ENCODE measurements around the gene PTPRE.
A peak's percentile ranks its signal among the peaks of the same experiment; 100 is the strongest.

PTPRE gene

DNA sequence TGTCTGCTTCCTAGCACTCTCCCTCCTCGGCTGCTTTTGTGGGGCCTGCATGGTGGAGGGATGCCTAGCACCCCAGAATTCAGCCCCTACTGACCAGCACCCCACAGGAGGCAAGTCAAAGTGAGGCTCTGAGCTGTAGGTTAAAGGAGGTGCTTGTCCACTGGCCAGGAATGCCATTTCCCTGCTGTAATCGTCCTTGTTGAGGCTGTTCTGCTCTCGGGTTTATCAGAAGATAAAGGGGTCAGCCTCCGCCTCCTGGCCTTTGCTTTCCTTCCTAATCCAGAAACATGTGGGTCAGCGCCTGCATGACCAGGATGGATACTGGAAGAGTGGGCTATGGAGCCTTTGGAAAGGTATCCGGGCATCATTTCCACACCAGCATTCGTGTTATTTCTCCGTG, 120.4 kb downstream of the PTPRE start:
- no peaks in the 10 kb centered on the region for H3K36me3 ChIP-seq (ENCODE audit: insufficient read depth, low read length)
- H4K20me1 ChIP-seq (ENCODE audit: insufficient read depth, low read length, poor library complexity, severe bottlenecking), result no peaks in the 10 kb centered on the region
- H3F3A ChIP-seq (ENCODE audit: low read depth), result no peaks in the 10 kb centered on the region
- H3K9ac ChIP-seq (ENCODE audit: low read depth, low read length, poor library complexity, severe bottlenecking), result no peak overlapping the region
- peak overlapping the region; percentile 1 for H3K4me2 ChIP-seq (ENCODE audit: low read depth, low read length, poor library complexity, severe bottlenecking)
- H3K79me2 ChIP-seq (ENCODE audit: insufficient read depth, low read length), result no peaks in the 10 kb centered on the region
- H3K27me3 ChIP-seq (ENCODE audit: insufficient read depth, low read length, poor library complexity, severe bottlenecking), result no peaks in the 10 kb centered on the region
- peaks cover 16% of the 10 kb centered on the region for H3K4me1 ChIP-seq (ENCODE audit: insufficient read depth, low read length, poor library complexity, severe bottlenecking)
- no peaks in the 10 kb centered on the region for H3K9me3 ChIP-seq (ENCODE audit: insufficient read depth, low read depth, low read length)
- H3K9me2 ChIP-seq (replicated peaks; ENCODE audit: low read depth, low read length), result no peaks in the 10 kb centered on the region
- H2AFZ ChIP-seq (ENCODE audit: low read length), result no peak overlapping the region
- no peak for TF ChIP-seq CTCF (conservative IDR thresholded peaks at IDR 0.05; ENCODE audit: low read length)
- no peak for TF ChIP-seq EZH2phosphoT487 (IDR thresholded peaks at IDR 0.05; ENCODE audit: borderline replicate concordance)
- no peak overlapping the region for H3K4me3 ChIP-seq (ENCODE audit: low read length, poor library complexity, severe bottlenecking)

DNA sequence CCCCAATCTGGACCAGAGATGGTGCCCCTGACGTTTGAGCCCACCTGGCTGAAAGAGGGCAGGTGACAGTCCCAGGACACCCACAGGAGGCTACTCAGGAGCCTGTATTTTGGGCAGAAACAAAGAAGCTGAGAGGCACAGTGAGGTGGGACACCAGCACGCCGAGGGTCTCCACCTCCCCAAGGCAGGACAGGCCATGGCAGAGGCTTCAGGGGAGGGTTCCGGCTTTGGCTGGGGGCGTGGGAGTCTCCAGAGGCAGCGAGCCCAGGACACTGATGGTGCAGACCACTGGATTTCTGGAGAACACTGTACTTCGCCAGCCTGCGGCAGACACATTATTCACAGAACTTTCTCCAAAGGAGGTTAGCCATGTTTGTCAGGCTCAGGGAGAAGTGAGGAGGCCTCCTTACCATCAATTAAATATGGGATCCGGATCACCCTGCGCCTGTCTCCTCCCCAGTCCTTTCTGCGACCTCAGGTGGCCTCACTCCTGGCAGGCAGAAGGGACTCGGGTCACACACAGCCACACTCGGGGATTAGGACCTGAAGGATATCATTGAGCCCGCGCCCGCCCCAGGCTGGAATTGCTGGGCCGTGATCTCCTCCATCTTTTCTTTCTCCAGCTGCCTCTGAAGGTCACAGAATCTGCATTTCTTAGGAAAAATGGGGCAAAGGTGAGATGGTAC, 121.1 kb downstream of the PTPRE start:
- H4K20me1 ChIP-seq (ENCODE audit: insufficient read depth, low read length, poor library complexity, severe bottlenecking), result no peaks in the 10 kb centered on the region
- H2AFZ ChIP-seq (ENCODE audit: low read length), result no peak overlapping the region
- no peak overlapping the region for H3K4me2 ChIP-seq (ENCODE audit: low read depth, low read length, poor library complexity, severe bottlenecking)
- no peak for TF ChIP-seq EZH2phosphoT487 (IDR thresholded peaks at IDR 0.05; ENCODE audit: borderline replicate concordance)
- no peak for TF ChIP-seq CTCF (conservative IDR thresholded peaks at IDR 0.05; ENCODE audit: low read length)
- H3K27me3 ChIP-seq (ENCODE audit: insufficient read depth, low read length, poor library complexity, severe bottlenecking), result no peaks in the 10 kb centered on the region
- no peak overlapping the region for H3K9ac ChIP-seq (ENCODE audit: low read depth, low read length, poor library complexity, severe bottlenecking)
- no peak overlapping the region for H3K4me3 ChIP-seq (ENCODE audit: low read length, poor library complexity, severe bottlenecking)
- H3K4me1 ChIP-seq (ENCODE audit: insufficient read depth, low read length, poor library complexity, severe bottlenecking), result peaks cover 16% of the 10 kb centered on the region
- H3K79me2 ChIP-seq (ENCODE audit: insufficient read depth, low read length), result no peaks in the 10 kb centered on the region
- no peaks in the 10 kb centered on the region for H3K9me3 ChIP-seq (ENCODE audit: insufficient read depth, low read depth, low read length)
- H3F3A ChIP-seq (ENCODE audit: low read depth), result no peaks in the 10 kb centered on the region
- H3K9me2 ChIP-seq (replicated peaks; ENCODE audit: low read depth, low read length), result no peaks in the 10 kb centered on the region
- H3K36me3 ChIP-seq (ENCODE audit: insufficient read depth, low read length), result no peaks in the 10 kb centered on the region

DNA sequence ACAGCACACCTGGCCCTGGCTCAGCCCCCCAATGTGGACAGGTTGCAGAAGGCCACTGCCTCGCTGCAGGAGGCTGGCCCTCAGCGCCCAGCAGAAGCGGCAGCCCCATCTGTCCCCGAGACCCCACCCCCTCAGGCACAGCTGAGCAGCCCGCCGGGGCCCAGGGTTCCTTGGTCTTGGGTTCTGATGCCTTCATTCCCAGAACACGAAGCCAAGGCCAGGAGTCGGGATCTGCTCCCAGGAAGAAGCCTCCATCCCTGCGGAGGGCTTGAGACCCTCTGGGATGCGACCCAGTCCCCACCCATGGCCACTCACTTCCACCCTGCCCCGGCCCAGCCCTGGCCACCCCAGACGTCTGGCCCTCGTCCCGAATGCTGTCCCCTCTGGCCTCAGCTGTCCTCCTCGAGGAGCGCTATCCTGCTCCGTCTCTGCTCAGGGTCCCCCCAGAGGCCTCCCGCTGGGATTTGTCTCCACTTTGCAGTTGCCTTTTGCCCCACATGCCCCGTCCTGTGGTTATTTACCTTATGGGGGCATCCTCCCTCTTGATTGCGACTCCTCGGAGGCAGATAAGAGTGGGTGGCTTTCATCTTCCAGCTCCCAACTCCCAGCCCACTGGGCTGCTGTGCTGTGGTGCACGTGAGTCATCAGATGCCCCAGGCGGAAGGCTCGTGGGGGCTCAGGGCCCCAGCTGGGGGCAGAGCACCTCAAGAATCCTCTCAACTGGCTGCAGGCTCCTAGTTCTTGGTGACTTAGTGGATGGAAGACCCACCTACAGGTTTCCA, 121.8 kb downstream of the PTPRE start:
- no peaks in the 10 kb centered on the region for H3F3A ChIP-seq (ENCODE audit: low read depth)

More for the DNA sequence above, 121.8 kb downstream of the PTPRE start:
- H4K20me1 ChIP-seq (ENCODE audit: insufficient read depth, low read length, poor library complexity, severe bottlenecking), result no peaks in the 10 kb centered on the region
- no peak overlapping the region for H3K4me3 ChIP-seq (ENCODE audit: low read length, poor library complexity, severe bottlenecking)
- no peaks in the 10 kb centered on the region for H3K9me2 ChIP-seq (replicated peaks; ENCODE audit: low read depth, low read length)
- no peaks in the 10 kb centered on the region for H3K9me3 ChIP-seq (ENCODE audit: insufficient read depth, low read depth, low read length)
- H3K36me3 ChIP-seq (ENCODE audit: insufficient read depth, low read length), result no peaks in the 10 kb centered on the region
- no peak overlapping the region for H2AFZ ChIP-seq (ENCODE audit: low read length)
- H3K4me2 ChIP-seq (ENCODE audit: low read depth, low read length, poor library complexity, severe bottlenecking), result no peak overlapping the region
- TF ChIP-seq CTCF (conservative IDR thresholded peaks at IDR 0.05; ENCODE audit: low read length), result no peak
- no peak for TF ChIP-seq EZH2phosphoT487 (IDR thresholded peaks at IDR 0.05; ENCODE audit: borderline replicate concordance)
- no peak overlapping the region for H3K9ac ChIP-seq (ENCODE audit: low read depth, low read length, poor library complexity, severe bottlenecking)
- H3K27me3 ChIP-seq (ENCODE audit: insufficient read depth, low read length, poor library complexity, severe bottlenecking), result no peaks in the 10 kb centered on the region
- H3K79me2 ChIP-seq (ENCODE audit: insufficient read depth, low read length), result no peaks in the 10 kb centered on the region
- H3K4me1 ChIP-seq (ENCODE audit: insufficient read depth, low read length, poor library complexity, severe bottlenecking), result peaks cover 16% of the 10 kb centered on the region

Data from Loucy (cell line).